HG02943 (cell line): ENCODE data around the gene PTPRN2.
"Not testable (repeated sequence)": the region's sequence is repeated elsewhere in the genome, so short reads cannot be mapped to it uniquely, and the experiment has no call there.

Experiments used
- ATAC-seq: cut with Tn5 transposase; IDR thresholded peaks from one replicate; pipeline ENCODE4 v1.9.1; 2021; ENCODE audit warnings: mild to moderate bottlenecking, low read depth, moderate library complexity; ENCODE audit not compliant: unreplicated experiment

Gene PTPRN2

DNA sequence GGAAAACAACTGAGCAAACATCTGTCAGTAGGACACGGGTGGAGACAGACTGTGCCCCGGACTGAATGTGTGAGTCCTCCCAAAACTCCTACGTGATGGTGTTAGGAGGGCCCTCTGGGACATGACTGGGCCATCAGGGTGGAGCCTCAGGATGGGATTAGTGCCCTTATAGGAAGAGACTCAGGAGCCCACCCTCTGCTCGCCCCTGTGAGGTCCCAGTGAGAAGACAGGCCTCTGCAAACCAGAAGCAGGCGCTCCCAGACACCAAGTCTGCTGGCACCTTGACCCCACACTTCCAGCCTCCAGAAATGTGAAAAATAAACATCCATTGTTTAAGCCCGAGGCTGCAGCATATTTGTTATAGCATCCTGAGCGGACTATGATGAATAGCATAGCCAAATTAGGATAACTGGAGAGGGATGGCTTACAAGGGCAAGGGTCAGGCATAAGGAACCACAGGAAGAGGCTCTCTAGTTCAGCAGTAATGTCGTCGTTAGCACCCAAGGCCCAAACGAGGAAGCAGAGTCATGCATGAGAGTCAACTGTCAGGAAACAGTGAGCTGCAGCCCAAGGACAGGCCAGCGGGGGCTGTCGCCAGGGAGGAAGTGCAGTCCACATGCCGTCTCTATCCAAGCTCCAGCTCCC, 50.6 kb downstream of the PTPRN2 start:
- no peak for ATAC-seq

GRCh38 chr7:158535079-158535478, 52.5 kb downstream of the PTPRN2 start:
- no peak for ATAC-seq

GRCh38 chr7:158534598-158534997, 53.0 kb downstream of the PTPRN2 start:
- ATAC-seq: no peak

DNA sequence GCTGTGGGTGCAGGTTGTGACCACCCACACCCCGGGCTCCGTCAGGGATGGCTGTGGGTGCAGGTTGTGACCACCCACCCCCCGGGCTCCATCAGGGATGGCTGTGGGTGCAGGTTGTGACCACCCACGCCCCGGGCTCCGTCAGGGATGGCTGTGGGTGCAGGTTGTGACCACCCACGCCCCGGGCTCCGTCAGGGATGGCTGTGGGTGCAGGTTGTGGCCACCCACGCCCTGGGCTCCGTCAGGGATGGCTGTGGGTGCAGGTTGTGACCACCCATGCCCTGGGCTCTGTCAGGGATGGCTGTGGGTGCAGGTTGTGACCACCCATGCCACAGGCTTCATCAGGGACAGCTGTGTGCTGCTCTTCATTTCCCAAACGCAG, 53.5 kb downstream of the PTPRN2 start:
- not testable (repeated sequence) for ATAC-seq

GRCh38 chr7:158533386-158534133, 54.1 kb downstream of the PTPRN2 start:
- no peak for ATAC-seq

DNA sequence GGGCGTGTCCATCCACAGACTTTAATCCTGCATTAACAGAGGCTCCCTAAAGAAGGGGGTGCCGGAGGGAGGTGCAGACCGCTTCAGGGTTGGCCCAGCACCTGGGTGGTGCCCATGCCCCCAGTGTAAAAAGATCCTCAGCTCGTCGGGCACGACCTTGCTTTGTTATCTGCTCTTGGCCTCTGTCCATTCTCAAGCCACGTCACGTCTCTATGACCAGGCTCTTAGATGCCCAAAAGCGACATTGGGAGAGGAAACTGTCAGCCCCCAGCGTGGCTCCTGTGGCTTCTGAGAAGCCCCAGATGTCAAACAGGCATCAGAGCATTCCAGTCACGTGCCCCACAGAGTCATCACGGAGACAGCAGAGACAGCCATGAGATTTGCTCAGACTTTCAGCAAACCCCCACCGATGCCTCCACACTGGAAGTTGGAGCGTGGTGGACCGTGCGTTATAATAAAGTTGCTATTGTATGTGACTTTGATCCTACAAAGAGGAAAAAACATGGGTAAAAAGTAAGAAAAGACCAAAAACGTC, 55.5 kb downstream of the PTPRN2 start:
- no peak for ATAC-seq

DNA sequence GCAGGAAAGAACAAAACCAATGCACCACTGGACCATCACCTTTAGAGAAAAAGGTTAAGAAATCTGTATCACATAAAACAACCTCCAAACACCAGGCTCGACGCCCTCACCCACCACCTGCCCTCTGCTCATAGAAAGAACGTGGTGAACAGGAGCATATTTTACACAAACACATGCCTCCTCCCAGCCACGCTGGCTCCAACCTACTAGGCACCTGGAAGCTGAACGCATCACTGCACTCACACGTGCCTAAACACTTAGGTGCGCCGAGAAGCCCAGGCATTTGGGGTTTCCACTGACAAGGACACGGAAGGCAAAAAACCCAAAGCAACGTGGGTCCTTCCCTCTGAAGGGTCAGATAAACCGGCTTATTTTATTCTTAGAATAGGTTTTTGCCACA, 56.0 kb downstream of the PTPRN2 start:
- ATAC-seq: no peak

GRCh38 chr7:158530800-158531609, 56.6 kb downstream of the PTPRN2 start:
- ATAC-seq: no peak

DNA sequence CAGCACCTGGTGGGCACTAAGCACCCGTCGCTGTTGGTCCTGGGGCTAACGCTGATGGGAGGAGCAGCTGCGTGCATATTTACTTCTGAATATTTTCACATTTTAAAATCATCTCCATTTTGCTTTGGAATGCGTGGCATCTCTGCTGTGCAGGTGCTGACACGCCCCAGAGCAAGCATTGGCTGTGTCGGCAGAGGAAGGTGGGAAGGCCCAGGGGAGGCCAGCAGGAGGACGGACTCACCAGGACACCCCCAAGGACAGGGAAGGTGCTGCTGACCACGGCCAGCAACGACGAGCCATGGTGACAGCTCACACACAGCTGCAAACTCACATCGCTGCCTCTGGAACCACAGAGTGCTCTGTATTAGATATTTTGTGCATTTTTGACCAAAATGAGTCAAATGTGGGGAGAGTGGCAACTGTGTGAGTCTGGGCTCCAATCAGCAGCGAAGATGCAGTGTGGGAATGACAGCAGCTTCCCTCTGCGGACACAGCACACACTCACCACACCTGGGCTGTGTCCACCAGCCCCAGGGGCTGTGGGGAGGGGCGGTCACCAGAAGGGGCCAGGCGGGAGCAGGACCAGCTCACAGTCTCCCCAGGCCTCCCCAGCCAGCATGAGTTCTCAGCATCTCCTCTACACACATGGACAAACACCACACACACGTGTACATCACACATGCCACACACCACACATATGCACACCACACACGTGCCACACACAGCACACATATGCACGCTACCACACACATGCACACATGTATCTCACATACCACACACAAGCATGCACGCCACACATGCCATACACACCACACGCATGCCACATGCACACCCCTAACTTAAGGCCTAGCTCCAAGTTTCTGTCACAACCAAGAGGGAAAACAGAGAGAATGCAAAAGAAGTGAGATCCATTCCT, 58.2 kb downstream of the PTPRN2 start:
- ATAC-seq: no peak

DNA sequence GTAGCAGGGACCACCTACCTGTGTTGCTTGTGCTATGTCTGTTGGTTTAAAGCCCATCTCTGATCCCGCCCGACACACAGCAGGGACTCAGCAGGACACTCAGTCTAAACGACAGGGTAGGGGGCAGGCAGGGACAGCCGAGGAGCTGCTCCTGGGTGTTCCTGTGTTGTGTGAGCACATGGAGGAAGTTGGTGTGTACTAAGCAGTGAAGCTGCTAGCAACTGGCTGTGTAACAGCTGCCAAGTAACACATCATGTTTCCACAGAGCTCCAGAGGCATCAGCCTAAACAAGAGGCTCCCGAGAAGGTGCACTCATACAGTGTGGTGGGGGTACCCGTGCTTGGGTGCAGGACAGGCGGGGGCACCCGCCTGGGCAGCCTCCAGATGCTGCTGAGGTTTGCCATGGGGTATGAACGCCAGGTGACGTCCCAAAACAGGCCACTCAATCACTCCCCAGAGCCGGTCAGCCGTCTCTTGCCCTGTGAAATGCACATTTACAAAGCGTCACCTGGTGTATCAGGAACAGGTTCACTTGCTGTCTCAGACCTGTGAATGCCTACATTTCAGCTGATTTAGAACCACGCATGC, 59.6 kb downstream of the PTPRN2 start:
- ATAC-seq: no peak

DNA sequence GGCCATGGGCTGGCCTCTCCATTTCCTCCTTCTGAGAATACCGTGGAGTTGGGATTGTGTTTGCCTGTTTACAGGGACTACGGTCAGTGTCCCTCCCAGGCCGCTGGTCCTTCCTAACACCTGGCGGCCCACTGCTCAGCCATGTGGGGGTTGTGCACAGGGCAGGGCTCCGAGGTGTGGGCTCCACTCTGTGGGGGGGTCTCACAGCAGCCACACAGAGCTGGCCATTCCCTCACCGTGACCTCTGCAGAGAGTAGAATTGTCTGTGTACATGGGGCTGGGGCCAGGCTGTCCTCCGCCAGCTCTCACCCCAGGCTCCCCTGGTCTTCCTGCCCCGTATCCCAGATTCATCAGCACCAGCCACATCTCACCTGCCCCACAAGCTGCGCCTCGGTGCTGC, 60.1 kb downstream of the PTPRN2 start:
- ATAC-seq: no peak

DNA sequence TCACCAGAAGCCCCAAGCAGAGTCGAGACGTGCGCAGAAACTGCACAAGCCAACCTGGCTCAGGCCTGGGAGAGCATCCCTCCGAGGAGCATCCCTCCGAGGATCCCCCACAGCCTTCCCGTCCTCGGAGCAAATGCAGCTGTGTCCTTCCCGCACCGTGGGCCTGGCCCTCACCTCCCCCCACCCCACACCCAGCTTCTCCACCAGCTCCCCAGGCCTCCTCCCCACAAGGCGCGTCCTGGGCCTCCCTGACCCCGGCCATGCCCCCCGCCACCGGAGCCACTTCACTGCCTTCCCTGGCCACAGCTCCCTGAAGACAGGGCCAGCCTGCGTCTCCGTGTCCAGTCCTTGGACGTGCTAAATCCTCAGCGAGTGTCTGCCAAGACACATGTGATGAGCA, 60.6 kb downstream of the PTPRN2 start:
- ATAC-seq: no peak

DNA sequence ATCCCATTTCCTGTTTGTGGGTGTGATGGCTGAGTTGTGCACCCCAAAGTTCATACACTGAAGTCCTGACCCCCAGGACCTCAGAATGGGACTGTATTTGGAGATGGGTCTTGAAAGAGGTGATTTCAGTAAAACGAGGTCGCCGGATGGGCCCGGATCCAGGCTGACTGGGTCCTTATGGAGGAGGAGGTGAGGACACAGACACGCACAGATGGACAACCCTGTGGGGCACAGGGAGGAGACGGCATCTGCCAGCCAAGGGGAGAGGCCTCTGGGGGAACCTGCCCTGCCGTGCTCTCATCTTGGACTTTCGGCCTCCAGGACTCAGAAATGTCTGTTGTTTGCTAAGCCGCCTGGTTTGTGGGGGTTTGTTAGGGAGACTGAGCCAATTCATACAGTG, 61.1 kb downstream of the PTPRN2 start:
- no peak for ATAC-seq

DNA sequence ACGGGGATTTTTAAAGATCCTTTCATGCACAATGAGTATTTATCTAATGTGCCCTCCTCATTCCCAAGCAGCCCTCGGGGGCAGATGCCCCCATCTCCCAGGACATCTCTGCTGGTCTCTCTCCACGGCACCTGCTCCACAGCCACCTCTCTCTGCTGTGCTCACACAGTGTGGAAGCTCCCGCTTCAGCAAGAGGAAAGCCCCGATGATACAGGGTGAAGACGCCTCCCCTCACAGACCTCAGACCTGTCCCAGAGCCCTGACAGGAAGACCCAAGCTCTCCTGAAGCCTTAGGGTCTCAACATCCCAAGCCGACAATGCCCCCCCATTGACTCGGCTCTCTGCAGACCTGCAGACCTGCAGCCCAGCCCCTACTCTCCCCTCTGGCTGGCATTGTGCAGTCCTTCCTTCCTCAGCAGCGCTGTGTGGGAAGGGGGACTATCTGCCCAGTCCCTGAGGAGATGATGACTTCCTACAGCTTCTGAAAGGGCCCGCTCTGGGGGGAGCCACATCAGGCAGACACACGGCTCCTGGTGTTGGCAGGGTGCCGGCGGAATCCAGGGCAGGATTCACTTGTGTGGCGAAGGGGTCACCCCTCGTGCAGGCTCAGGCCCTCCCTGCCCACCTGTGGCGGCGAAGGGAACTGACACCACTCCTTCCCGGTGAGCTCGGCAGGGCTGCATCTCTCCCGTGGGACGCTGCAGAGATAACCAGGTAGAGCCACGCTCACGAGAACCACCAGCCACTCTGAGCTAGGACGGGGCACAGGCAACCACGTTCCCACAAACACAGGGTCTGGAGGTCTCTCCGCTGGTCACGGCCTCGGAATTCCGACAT, 61.8 kb downstream of the PTPRN2 start:
- ATAC-seq: no peak

DNA sequence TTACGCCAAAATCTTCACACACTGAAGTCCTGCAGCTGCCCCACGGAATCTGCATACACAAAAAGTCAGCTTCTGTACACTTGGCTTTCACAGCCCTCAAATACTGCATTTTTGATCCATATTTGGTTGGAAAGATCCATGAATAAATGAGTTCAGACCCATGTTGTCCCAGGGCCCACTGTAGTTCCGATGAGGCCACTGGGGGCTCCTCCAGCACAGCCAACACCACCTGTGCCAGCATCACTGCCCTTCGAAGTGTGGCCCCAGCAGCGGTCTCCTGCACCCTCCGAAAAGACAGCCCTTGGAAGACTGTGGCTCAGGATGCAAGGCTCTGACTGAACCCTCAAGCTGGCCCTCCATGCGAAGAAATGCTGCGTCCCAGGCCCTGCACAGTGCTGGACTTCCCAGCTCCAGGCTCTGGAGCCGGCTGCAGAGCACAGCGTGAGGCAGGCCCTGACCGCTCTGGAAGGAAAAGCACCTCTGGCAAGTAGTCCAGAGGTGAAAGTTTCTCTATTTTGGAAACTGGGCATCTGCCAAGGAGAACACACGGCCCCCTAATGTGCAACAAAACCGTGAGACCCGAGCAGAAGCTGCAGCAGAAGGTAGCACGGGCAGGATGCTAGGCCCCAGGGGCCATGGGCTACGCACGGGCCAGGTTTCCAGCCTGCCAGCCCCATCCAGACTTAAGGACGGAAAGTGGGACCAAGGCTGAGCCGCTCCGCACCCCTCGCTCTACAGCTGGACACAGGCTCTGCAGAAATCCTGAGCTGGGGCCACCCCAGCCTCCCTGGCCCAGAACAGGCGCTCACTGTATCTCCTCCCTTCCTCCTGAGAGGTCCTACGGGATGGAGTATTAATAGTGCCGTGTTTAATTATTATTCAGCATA, 62.6 kb downstream of the PTPRN2 start:
- no peak for ATAC-seq

GRCh38 chr7:158524286-158524685, 63.3 kb downstream of the PTPRN2 start:
- ATAC-seq: not testable (repeated sequence)

GRCh38 chr7:158523877-158524276, 63.7 kb downstream of the PTPRN2 start:
- ATAC-seq: not testable (repeated sequence)
